ENCODE results near the gene PCSK5. TPM values are rescaled to one million over a fixed set of nuclear protein-coding genes. Genes with fewer than 3 reads are reported as not detected.

The PCSK5 gene
- polyA plus RNA-seq, 1 experiment, result 1.6 TPM

DNA sequence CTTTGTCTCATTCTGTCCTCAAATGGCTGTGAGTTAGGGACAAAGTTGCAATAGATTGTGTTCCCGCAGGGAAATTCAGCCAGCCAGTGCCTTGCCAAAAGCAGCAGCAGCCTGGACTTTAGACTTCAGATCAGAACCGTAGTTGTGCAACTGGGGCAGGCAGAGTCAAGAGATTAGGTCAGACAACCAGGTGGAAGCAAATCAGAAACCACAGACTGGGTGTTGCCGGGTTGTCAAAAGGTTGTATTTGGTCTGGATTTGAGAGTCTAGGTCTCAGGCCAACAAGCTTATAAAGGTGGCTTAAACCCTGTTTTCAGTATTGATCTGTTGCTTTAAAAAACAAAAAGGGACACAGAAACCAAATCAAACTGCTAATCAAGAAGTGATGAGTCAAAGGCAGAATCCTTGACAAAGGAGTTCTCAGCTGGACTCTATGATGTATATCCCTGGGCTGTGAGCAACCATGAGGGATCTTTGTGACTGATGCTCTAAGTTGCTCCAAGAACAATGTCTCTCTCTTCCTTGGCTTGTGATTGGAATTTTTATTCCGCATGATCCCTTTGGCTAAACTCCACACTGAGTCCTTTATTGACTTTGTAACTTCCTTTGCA, 482.8 kb downstream of the PCSK5 start:
- TF ChIP-seq CTCF (IDR thresholded peaks at IDR 0.05; ENCODE audit: low read depth, low read length), result no peak
- H3K27ac ChIP-seq (ENCODE audit: low read depth, low read length), result peak overlapping the region; percentile 54
- peak; percentile 46 for DNase-seq (ENCODE audit: low read depth, low spot score)
- H3K27me3 ChIP-seq (ENCODE audit: control insufficient read depth, insufficient read depth, low read length), result no peaks in the 10 kb centered on the region
- POLR2A ChIA-PET, result interaction anchor here (2.1 kb wide), 1 partner anchor 21 kb away, joined by 6 read pairs; the partner anchor contains the start of gene RFK
- H3K9me3 ChIP-seq (ENCODE audit: control insufficient read depth, insufficient read depth, low read length), result no peaks in the 10 kb centered on the region
- no peak overlapping the region for H3K4me3 ChIP-seq (ENCODE audit: low read depth, low read length)
- CTCF ChIA-PET, result interaction anchor here (0.9 kb wide), 1 partner anchor 480 kb away, joined by 3 read pairs; no protein-coding TSS in a partner anchor

DNA sequence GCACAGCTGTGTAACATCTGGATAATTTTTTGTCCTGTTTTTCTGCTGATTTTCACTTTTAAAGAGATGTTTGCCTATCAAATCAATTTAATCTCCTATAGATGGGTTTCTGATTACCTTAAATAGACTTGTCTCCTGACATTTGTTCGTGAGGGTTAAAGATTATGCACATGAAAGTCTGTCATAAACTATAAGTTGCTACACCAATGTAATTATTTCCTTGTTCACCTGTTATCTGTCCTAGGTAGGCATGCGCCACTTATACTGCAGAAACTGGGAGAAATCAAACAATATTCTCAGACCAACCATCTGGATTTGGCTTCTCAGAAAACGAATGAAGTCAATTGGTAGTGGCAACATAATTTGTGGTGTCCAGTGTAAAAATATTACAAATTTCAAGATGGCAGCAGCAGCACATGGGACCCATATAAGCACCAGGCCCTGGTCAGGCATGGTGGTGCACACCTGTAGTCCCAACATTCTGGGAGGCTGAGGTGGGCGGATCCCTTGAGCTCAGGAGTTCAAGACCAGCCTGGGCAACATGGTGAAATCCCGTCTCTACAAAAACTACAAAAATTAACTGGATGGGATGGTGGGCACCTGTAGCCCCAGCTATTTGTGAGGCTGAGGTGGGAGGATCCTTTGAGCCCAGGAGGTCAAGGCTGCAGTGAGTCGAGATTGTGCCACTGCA, 483.5 kb downstream of the PCSK5 start:
- POLR2A ChIA-PET, result interaction anchor here (2.1 kb wide), 1 partner anchor 20 kb away, joined by 6 read pairs; the partner anchor contains the start of gene RFK
- Histone ChIP-seq H3K27ac (ENCODE audit: low read depth, low read length) (no peak overlapping the region), H3K9me3 (ENCODE audit: control insufficient read depth, insufficient read depth, low read length) (no peaks in the 10 kb centered on the region), H3K4me3 (ENCODE audit: low read depth, low read length) (no peak overlapping the region), H3K27me3 (ENCODE audit: control insufficient read depth, insufficient read depth, low read length) (no peaks in the 10 kb centered on the region)
- no peak for DNase-seq (ENCODE audit: low read depth, low spot score)
- no peak for TF ChIP-seq CTCF (IDR thresholded peaks at IDR 0.05; ENCODE audit: low read depth, low read length)
- CTCF ChIA-PET, result interaction anchor here (0.9 kb wide), 1 partner anchor 481 kb away, joined by 3 read pairs; no protein-coding TSS in a partner anchor

- ChIA-PET POLR2A (interaction anchor here (0.6 to 2.1 kb wide), 2 partner anchors 19 to 1343 kb away, joined by 6 to 7 read pairs; partner anchors contain the start of gene RFK), CTCF (interaction anchor here (0.6 to 1.5 kb wide), 2 partner anchors 19 to 75 kb away, joined by 4 to 6 read pairs; partner anchors contain the start of gene RFK)
- Histone ChIP-seq H3K27ac (ENCODE audit: low read depth, low read length) (no peak overlapping the region), H3K9me3 (ENCODE audit: control insufficient read depth, insufficient read depth, low read length) (no peaks in the 10 kb centered on the region), H3K4me3 (ENCODE audit: low read depth, low read length) (no peak overlapping the region), H3K27me3 (ENCODE audit: control insufficient read depth, insufficient read depth, low read length) (no peaks in the 10 kb centered on the region)
- TF ChIP-seq CTCF (IDR thresholded peaks at IDR 0.05; ENCODE audit: low read depth, low read length), result no peak
- peak; percentile 82 for DNase-seq (ENCODE audit: low read depth, low spot score)
Measured at GRCh38 chr9:76374783-76375559, 484.5 kb downstream of the PCSK5 start.

DNA sequence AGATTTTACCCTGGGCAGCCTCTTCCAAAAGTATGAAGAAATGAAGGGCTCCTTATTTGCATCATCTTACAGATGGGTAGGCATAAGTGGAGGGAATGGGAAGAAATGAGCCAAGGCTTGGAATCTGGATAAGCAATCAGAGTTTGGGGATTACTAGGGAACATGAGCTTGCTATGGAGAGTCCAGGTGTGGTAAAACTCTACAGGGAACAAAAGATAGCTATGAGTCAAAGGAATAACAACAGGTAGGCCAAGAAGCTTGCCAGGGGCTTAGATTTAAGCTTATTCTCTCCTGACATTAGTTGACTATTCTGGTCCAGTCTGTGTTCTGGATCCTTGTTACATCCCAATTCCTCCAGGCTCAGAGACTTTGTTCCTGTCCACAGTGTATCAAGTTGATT, 487.3 kb downstream of the PCSK5 start:
- DNase-seq (ENCODE audit: low read depth, low spot score), result no peak
- no peak overlapping the region for H3K27ac ChIP-seq (ENCODE audit: low read depth, low read length)
- no peaks in the 10 kb centered on the region for H3K9me3 ChIP-seq (ENCODE audit: control insufficient read depth, insufficient read depth, low read length)
- POLR2A ChIA-PET, result no interaction called here
- H3K4me3 ChIP-seq (ENCODE audit: low read depth, low read length), result no peak overlapping the region
- CTCF ChIA-PET, result interaction anchor here (1.2 kb wide), 1 partner anchor 17 kb away, joined by 5 read pairs; the partner anchor contains the start of gene RFK
- no peak for TF ChIP-seq CTCF (IDR thresholded peaks at IDR 0.05; ENCODE audit: low read depth, low read length)
- H3K27me3 ChIP-seq (ENCODE audit: control insufficient read depth, insufficient read depth, low read length), result no peaks in the 10 kb centered on the region
